Kidney glomerular epithelial cell (primary cell): ENCODE measurements around the gene HYI.

Experiments
- DNase-seq: peaks from one replicate; lab custom pipeline; 2025; lab: John Stamatoyannopoulos, UW

HYI gene

DNA sequence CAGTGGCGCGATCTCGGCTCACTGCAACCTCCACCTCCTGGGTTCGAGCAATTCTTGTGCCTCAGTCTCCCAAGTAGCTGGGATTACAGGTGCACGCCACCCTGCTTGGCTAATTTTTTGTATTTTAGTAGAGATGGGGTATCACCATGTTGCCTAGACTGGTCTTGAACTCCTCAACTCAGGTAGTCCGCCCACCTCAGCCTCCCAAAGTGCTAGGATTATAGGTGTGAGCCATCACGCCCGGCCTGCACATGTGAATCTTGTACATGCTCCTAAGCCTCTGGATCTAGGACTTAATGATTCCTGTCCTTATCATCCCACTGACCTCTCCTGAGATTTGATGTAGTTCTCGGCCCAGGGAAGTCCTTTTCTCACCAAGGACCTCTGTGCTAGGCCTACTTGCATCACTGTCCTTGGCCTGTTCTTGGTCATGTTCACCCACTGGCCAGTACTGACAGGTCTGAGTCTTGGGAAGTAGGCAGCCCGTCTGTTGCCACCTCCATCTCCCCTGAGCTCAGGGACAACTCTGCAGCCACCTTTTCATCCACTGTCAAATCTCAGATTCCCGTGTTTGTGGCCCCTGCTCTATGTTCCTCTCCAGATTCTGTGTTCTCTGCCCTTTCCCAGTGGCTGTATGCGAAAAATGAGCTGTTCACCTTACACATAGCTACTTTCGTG is 9.4 kb downstream of the HYI start:
- DNase-seq: no peak

DNA sequence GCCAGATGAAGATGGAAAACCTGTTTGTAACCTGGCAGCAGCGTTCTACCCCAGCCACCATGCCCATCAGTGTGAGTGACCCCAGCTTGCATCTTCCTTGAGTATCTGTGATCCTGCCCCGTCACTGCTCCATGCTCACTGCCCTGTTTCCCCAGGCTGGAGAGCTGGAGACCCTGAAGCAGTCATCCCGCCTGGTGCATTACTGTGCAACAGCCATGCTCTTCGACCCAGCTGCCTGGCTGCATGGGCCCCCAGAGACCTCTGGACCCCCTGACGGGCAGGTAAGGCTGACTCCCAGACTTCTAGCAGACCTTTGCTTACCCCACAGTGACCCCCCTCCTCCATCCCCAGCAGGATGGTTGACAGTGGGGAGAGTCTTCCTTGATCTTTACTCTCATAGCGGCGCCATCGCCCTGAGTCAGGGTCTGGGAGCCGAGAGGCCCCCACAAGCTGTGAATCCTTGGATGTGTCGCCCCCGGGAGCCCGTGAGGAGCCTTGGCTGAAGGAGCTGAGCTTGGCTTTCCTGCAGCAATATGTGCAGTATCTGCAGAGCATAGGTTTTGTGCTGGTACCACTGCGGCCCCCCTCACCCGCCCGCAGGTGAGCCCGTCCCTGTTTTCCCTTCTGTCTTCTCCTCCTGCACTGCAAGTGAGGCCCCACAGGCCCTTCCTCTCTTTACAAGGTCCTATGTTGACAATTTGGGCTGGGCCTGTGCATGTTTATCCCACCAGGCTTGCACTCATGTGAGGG is 10.4 kb downstream of the HYI start:
- DNase-seq: no peak

DNA sequence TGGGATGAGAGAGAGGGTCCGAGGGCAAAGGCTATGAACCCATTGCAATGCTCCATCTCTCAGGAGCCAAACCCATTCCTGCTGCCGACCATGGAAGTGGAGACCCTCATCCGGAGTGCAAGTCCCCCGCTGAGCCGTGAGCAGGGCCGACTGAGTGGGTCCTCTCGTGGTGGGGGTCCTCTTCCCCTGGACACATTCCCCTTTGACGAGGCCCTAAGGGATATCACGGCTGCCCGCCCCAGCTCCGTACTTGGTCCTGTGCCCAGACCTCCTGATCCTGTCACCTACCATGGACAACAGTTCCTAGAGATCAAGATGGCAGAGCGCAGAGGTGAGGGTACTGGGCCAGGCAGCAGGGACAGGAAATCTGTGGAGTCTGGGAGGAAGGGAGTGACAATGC is 11.0 kb downstream of the HYI start:
- DNase-seq: no peak

DNA sequence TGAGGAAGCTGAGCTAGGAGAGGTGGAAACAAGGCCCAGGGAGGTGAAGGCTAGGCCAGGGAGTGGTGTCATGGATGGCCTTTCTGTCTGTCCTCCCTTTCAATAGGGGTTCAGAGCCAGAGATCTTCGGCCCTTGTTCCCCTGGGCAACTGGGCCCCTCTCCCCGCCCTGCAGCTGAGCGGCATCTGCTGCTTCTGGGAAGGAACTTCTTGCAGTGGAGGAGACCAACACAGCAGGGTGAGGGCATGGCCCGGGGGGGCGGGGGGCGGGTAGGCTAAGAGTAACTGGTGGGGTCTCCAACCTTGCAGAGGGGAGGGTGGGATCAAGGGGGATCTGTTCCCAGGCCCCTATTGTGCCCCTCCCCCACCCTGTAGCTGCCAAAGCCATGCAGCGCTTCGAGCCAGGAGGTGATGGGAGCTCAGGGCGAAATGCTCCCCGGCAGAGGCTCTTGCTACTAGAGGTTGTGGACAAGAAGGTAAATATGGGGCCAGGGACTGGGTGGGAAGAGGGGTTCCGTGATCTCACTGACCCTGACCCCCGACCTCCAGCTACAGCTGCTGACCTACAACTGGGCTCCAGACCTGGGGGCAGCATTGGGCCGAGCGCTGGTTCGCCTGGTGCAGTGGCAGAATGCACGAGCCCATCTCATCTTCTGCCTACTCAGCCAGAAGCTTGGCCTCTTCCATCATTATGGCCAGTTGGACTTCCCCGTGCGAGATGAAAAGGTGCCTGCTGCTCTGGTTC is 11.7 kb downstream of the HYI start:
- no peak for DNase-seq

DNA sequence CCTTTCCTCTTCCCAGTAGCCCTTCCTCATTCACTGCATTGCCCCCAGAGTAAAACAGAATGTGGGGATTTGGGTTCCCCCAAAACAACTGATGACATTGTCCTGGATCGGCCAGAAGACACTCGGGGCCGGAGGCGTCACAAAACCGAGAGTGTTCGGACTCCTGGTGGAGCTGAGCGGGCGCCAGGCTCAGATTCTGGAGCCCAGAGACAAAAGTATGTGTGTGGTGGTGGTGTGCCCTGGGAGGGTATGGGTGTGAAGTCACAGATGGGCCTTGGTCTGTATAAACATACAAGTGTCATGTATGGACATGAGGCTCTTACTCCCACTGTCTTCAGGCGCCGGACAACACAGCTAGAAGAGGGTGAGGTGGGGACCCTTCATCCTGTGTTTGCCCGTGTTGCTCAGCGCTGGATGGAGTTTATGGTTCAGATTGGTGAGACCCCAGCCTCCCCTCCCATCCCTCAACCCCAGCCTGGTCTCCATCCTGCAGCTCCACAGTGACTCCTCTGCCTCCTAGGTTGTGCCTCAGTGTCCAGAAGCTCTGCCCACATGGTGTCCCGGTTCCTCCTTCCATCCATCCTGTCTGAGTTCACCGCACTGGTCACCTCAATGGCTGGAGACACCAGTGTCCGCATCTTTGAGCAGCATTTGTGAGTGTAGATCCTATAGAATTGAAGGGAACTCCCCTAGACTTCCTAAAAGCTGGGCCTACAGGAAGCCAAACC is 12.4 kb downstream of the HYI start:
- no peak for DNase-seq

DNA sequence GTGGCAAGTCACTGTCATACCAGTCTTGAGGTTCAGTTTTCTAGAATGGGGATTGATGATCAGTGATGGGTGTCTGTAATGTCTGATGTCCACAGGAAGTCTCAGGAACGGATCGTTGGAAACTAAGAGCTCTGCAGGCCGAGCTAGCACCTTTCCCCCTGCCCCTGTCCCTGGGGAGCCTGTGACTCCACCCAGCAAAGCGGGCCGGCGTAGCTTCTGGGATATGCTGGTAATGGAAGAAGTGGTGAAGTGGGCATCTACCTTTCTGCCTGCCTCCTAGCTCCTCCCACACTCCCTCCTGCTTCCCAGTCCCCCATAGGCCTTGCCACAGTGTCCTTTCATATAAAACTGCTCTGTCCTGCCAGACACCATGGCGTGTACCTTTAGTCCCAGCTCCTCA is 13.4 kb downstream of the HYI start:
- no peak for DNase-seq

DNA sequence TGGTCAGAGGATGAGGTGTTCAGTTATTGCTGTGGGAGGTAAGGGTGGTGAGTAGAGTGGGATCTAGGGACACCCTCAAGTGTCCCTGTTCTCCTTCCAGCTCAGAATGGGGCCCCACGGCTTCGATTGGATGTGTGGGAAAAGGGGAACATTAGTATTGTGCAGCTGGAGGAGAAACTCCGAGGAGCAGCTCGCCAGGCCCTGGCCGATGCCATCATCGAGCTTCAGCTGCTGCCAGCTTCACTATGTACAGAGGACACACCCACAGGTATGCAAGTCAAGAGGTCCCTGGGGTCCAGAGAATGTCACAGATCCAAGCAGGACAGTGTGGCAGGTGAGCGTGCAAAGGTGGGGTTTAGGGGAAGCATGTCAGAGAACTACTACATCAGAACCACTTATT is 13.9 kb downstream of the HYI start:
- no peak for DNase-seq

DNA sequence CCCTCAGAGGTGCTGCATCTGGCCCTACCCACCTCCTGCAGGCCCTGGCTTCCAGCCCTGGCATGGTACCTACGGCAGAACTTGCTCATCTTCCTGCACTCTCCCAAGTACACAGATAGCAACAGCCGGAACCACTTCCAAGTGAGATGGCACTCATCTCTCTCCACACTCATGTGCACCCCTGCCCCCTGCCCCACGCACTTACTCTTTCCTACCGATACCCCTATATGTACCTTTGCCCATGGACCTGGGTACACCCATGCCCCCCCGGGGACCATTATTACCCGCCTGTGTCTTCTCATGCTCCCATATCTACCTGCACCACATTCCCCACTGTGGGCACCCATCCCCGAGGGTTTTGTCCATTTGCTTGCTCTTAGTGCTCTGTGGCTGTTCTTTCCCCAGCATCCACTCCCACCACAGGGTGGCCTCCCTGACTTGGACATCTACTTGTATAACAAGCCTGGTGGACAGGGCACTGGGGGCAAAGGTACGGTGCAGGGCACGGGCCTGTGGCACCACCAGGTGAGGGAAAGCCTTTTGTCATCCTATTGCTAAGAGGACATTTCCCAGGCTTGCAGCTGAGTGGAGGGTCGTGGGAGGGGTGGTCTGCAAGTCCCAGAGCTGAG is 14.7 kb downstream of the HYI start:
- no peak for DNase-seq

DNA sequence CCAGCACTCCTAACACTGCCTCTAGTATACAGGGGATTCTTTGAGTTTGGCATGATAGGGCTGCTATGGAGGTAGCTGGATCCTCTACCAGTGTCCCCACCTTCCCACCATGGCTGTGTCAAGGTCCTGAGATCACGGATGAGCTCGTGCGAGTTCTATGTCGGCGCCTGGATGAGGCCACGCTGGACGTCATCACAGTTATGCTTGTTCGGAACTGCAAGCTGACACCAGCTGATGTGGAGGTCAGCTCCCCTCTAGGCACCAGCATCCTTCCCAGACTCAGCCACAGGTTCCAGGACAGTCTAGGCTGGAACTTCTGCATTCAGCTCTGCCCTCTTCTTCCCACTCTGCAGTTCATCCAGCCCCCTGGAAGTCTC is 15.2 kb downstream of the HYI start:
- DNase-seq: no peak

DNA sequence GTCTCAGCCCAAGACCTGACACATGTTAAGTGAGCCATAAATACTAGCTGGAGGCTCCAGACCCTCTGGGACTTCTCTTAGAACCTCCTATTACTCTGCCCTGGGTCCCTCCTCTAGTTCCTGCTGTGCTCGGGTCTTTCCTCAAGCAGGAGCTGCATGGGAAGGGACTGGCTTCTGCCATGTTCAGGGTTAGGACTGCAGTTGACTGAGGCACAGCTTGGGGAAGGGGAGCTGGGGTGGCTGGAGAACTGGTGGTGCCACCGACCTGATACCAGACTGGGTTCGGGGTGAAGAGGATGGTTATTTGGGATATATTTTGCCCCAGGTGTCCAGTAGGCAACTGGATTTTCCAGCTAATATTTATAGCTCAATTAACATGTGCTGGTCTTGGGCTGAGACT is 15.7 kb downstream of the HYI start:
- DNase-seq: no peak

DNA sequence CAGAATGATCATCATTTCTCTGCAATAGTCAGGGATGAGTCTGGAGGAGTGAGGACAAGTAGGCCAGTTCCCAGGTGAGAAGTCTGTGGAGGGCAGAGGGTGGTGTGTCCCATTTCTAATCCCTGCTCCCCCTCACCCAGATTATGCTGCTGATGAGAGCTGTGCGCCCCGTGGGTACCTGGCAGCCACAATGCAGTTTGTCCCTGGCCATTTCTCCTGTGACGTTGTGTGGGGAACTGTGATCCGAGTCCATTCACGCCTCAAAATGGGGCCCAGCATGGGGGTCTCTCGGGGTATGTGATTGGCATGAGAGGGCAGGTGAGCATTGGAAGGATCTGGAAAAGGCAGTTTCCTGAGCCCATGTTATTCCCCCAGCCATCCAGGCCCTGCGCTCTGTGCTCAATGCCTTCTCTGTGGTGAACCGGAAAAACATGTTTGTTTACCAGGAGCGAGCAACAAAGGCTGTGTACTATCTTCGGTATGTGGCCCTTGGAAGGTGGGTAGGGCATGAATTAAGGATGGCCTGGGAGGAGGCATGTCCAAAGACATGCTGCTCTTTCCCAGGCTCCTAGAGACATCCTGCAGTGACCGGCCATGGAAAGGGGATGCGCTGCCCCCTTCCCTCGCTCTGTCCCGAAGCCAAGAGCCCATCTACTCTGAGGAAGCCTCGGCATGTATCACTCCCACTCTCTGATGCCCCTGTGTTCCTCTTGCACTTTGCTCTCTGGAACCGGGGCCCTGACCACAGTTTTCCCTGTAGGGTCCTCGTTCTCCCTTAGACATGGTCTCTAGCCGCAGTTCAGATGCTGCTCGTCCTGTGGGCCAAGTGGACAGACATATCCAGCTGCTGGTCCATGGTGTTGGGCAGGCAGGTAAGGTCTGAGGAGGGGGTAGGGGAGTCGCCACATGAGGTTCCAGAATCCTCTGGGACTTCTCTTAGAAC is 16.4 kb downstream of the HYI start:
- DNase-seq: no peak

DNA sequence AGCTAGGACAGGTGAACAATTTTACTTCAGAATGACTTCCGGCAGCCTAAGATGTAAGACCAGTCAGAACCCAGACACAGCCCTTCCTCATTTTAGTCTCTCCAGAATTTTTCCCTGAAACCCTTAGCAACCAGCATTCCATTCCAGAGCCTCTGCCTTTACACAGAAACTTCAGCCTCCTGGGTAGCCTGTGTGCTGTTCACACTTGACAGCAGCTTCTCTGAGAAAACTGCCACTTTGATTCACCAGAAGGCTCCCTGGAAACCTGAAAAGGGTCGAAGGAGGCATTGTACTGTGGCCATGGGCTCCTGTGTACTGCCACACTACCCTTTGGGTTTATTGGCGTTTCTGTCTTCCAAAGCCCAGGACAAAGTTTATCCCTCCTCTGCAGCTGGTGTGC is 17.4 kb downstream of the HYI start:
- DNase-seq: no peak

DNA sequence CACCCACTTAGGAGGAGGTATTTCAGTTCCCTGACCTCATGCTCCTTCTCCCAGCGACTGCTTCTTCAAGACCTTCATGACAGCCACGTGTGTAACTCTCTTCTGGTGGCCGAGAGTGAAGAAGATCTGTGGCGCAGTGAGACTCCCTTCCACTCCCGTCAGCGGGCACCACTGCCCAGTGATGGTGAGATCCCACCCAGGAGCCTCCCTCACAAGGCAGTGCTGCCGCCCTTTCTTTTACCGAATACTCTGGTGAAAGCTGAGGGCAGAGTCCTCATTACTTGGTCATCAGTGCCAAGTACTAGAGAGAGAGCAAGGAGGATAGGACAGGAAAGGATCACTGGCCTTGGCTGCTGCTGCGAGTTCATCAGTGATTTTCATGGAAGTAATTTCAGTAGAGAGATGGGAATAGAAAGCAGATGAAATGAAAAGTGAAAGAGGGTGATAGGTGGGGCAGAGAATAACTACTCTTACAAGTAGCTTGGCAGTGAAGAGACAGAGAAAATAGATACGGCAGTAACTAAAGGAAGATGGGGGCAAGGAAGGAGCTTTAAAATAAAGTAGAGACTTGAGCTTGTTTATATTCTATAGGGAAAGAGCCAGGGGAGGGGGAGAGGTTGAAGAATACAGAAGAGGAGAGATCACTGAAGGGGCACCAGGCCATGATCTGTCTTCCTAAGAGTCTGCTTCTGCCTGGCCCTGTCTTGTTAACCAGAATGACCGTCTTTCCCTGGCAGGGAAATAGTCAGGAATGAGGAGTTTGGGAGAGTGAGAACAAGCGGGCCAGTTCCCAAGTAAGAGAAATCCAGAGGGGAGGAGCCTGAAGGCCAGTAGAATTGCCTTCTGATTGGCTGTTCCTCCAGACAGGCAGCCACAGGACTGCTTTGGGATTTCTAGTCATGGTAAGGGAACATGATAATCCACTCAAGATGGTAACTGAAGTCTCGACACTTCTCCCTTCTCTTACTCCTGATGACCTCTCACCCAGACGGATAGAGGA is 18.3 kb downstream of the HYI start:
- no peak for DNase-seq

DNA sequence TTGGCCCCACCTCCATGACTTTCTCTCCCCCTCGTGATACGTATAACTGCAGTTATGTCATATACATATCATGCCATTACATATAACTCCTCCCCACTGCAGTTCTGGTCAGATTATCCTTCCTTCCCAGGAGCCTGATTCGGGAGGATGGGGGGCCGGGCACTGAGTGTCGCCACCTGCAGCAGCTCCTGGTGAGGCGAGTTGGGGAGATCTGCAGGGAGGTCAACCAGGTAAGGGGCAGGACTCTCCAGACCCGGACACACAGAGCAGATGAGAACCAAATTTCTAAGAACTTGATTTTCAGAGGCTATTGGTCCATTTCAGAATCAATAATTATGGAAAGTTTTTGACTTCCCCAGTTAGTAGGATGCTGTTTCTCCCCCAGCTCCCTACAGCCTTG is 19.5 kb downstream of the HYI start:
- no peak for DNase-seq

DNA sequence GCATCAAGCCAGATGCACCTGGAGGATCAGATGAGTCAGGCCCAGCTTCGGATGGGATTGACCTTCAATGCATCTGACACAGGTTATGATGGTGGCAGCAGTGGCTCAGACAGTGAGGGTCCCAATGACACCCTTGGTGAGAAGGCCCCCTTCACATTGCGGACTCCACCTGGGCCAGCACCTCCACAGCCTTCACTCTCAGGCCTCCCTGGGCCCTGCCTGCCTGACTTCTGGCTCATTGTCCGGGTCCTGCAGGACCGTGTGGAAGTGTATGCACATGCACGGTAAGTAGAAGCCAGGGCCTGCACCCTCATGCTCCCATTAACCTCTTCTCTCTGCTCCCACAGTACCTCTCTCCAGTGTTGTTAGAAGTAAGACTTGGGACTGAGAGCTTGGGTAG is 20.8 kb downstream of the HYI start:
- DNase-seq: no peak

DNA sequence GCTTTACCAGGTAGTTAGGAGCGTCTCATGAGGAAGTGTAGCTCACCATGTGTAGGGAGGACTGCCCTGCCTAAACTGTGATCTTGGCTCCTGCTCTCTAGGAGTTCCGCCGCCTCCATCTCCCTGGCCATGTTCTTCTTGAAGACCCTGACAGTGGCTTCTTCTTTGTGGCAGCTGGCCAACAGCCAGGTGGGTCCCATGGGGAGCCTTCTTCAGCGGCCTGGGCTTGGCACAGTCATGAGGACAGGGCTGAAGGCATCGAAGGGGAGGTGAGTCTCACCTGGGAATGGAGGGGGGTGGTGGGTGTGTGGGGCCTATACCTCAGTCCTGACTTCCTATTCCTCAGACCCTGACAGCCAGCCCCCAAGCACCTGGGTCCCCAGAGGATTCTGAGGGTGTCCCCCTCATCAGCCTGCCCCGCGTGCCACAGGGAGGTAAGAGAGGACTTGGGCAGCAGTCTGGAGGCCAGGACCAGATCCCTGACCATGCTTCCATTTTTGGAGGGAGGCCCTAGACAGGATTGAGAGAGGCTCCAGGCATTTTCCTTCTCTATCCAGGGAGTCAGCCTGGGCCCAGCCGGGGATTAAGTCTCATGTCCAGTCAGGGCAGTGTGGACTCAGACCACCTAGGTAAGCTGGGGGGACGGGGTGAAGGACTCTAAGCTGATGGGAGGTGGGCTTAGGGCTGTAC is 21.4 kb downstream of the HYI start:
- DNase-seq: no peak

DNA sequence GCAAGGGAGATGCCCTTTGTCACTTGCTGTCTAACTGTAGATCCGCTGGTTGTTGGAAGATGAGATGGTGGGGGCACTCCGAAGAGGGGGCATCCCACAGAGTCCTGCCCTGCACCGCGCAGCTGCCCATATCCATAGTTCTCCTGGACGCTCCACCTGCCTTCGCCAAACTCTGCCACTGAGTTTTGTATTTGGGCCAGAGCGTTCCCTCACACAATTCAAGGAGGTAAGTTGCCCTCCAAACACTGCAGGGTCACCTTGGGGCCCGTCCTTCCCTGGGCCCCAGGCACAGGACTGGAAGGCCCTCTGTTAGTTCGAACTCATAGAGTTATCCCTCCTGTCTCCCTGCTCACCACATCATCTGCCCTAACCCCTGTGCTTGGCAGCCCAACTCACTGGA is 22.1 kb downstream of the HYI start:
- DNase-seq: no peak

DNA sequence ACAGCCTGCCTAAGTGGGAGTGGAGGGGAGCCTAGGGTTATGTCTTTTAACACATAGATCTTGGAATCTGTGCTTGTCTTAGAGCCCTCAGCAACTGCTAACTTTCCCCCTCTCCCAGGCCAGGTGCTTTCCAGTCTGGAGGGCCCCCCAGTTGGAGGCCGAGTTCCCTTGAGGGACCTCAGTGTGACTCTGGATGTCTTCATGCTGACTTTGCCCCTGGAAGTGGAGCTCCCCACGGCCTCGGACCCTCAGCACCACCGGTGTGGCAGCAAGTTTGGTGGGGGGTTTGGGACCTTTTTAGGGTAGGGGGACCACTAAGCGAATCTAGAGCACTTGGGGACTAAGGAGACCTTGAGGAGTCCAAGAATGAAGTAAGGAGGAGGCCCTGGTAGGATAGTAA is 22.9 kb downstream of the HYI start:
- no peak for DNase-seq

DNA sequence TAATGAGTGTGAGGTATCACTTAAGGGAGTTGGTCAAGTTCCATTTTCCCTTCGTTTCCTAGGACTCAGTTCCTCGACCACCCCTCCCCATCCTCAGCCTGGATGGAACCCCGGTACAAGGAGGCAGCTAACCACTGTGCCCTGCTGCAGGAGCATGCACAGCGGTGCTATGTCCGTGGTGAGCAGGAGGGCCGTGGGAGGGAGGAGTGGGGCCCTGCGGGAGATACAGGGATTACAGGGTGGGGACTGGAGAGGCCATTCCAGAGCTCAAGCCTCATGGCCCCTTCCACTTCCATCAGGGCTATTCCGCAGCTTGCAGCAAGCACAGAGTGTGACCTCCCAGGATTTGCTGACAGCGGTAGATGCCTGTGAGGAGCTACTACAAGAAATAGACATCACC is 25.8 kb downstream of the HYI start:
- DNase-seq: no peak
